HG02973 (cell line): ENCODE results near the gene PRSS53.
A peak's percentile ranks its signal among the peaks of the same experiment; 100 is the strongest.

Experiments used
- ATAC-seq: cut with Tn5 transposase; IDR thresholded peaks from one replicate; pipeline ENCODE4 v1.9.1; 2021; ENCODE audit warnings: moderate library complexity; ENCODE audit not compliant: unreplicated experiment

PRSS53 gene

DNA sequence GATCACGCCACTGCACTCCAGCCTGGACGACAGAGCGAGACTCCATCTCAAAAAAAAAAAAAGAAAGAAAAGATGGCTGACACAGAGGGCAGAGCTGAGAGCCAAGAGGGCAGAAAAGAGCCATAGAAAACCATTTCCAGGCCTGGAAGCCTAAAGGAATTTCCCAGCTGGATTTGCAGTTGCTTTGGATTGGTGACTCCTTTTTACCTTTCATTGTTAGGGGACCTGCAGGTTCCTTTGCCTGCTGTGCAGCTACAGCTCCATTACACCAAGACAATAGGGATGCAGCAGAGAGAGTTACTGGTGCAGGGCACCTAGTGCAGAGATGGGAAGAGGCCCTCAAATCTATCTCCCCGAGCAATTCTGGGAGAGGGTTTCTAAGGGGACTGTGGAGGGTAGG lies 33.1 kb downstream of the PRSS53 start:
- no peak for ATAC-seq

DNA sequence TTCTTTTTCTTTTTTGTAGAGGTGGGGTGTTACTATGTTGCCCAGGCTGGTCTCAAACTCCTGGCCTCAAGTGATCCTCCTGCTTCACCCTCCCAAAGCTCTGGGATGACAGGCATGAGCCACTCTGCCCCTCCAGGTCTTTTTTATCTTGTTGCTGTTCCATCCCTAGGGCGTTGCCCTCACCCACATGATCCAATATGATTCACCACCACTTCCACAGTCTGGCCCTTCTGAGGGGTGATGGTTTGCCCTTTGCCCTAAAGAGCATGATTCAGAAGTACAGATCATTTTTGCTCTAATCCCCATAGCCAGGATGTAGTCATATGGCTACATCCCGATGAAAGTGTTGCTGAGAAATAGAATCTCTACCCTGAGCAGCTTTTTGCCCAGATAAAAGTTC lies 36.6 kb downstream of the PRSS53 start:
- no peak for ATAC-seq

DNA sequence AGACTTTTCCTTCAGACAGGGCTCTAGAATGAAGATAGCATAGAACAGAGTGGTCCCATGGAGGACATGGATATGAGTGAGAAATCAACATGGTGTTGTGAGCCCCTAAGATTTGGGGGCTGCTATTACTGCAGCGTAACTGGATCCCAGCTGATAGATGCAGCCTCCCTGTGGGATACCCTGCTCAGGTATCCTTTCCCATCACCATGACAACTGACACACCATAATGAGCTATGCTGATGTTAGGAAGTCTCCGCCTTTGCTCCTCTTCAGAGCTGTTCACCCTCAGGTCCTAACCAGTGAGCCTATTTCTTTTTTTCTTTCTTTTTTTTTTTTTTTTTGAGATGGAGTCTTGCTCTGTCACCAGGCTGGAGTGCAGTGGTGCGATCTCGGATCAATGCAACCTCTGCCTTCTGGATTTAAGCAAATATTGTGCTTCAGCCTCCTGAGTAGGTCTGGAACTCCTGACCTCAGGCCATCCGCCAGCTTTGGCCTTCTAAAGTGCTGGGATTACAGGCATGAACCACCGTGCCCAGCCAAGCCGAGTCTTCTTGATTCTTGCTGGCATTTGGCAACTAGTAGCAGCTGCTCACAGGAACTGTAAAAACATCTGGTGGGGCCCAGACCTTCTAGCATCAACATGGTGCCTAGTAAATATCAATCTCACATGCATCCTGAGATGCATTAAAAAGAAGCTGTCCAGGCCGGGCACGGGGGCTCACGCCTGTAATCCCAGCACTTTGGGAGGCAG lies 38.3 kb downstream of the PRSS53 start:
- ATAC-seq, result no peak

DNA sequence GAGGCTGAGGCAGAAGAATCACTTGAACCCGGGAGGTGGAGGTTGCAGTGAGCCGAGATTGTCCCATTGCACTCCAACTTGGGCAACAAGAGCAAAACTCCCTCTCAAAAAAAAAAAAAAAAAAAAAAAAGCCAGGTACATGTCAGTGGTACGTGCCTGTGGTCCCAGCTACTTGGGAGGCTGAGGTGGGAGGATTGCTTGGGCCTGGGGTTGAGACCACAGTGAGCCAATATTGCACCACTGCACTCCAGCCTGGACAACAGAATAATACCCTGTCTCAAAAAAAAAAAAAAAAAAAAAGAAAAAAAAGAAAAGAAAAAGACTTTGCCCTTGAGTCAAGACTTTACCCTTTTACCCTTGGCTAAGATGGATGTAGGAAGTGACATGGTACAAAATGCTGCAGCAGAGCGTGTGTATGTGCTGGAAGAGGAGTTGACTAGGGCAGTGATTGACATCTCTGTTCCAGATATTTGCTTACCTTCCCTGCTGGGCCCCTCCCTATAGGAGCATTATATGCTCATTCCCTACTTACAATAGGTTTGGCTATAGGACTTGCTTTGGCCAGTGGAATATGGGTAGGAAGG lies 44.8 kb downstream of the PRSS53 start:
- ATAC-seq, result no peak

DNA sequence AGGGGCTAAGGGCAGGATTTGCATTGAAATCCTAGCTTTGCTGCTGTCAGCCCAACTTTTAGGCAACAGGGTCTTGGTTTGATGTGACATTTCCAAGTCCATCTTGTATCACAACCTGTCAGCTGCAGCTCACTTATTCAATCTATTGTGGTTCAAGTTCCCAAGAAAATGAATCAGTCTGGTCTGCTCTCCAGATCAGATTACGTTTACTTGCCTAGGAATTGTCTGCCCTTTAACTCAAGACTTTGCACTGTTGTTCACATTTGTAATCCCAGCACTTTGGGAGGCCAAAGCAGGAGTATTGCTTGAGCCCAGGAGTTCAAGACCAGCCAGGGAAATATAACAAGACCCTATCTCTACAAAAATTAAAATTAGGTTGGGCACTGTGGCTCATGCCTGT lies 45.4 kb downstream of the PRSS53 start:
- ATAC-seq, result no peak

DNA sequence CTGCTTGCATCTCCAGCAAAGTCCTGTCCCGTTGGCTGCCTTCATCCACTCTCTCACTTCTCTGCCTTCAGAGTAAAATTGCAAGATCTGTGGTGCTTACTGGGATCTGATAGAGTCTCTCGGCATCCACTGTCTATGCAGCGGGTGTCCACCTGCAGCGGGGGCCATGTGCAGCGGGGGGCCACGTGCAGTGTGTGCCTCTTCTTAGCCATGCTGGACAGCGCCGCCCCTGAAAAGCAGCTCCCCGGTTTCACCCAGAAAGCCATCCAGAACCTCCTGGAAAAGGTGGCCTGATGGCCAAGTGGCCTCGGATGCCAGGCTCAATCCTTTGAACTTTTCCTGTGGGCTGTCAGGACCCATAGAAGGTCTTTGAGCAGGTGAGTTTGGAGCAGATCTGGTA lies 45.9 kb downstream of the PRSS53 start:
- ATAC-seq, result no peak

DNA sequence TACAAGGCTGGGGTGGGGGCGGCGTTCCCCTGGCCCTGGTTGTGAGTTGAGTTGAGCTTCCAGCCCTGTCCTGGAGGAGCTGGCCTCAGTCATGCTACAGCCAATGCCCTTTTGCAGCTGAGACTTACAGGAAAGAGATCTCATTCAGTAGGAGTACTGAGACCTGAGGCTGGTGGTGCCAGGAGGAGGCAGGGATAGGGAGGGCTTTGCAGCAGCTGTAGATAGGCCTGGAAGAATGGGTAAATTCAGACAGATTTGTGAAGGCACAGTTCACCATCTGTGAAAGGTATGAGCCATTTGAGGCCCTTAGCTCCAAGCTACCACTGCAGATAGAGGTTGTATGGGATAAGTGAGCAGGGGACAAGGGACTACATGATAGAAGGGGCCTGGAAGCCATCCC lies 49.8 kb downstream of the PRSS53 start:
- no peak for ATAC-seq

DNA sequence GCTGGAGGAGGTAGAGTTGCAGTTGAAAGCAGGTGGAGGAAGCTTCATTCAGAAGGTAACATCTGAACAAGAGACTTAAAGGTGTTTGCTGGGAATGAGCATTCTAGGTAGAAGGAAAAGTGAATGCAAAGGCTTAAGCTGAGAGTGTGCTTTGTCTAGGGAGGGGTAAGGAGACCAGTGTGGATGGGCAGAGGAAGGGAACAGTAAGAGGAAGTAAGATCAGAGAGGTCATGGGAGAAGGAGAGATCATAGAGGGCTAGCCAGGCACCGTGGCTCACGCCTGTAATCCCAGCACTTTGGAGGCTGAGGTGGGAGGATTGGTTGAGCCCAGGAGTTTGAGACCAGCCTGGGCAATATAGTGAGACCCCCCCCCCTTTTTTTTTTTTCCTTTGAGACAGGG lies 52.1 kb downstream of the PRSS53 start:
- no peak for ATAC-seq

DNA sequence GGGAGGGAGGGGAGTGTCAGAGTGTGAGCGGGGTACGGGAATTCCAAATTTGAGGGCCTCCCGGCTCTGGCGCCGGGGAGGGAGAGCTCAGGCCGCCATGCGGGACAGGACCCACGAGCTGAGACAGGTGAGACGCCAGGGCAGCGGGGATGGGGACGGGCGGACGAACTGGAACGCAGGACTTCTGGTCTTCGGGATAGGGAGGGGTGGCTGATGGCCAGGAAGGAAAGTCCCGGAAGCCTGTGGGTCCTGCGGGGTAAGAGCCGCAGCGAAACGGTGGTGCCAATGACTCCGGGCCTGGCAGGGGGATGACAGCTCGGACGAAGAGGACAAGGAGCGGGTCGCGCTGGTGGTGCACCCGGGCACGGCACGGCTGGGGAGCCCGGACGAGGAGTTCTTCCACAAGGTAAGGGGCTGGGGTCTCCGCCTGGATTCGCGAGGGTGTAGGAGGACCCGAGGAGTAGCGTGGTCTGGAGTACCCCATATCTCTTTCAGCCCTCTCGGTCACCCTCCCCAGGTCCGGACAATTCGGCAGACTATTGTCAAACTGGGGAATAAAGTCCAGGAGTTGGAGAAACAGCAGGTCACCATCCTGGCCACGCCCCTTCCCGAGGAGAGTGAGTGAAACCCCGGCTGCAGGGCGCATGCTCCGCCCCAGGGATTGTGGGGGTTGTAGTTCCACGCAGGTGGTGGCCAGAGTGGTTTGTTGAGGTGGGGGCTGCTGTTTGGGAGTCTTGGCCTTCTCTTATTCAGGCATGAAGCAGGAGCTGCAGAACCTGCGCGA lies 54.8 kb downstream of the PRSS53 start:
- ATAC-seq, result peak; percentile 34
